GM03348 (cell line): Measurements from ENCODE around the gene TMEM250.
A peak's percentile ranks its signal among the peaks of the same experiment; 100 is the strongest.

Experiments used
- DNase-seq: peaks from one replicate; pipeline ENCODE4 v3.0.0; 2012; ENCODE audit warnings: low spot score

TMEM250 gene

DNA sequence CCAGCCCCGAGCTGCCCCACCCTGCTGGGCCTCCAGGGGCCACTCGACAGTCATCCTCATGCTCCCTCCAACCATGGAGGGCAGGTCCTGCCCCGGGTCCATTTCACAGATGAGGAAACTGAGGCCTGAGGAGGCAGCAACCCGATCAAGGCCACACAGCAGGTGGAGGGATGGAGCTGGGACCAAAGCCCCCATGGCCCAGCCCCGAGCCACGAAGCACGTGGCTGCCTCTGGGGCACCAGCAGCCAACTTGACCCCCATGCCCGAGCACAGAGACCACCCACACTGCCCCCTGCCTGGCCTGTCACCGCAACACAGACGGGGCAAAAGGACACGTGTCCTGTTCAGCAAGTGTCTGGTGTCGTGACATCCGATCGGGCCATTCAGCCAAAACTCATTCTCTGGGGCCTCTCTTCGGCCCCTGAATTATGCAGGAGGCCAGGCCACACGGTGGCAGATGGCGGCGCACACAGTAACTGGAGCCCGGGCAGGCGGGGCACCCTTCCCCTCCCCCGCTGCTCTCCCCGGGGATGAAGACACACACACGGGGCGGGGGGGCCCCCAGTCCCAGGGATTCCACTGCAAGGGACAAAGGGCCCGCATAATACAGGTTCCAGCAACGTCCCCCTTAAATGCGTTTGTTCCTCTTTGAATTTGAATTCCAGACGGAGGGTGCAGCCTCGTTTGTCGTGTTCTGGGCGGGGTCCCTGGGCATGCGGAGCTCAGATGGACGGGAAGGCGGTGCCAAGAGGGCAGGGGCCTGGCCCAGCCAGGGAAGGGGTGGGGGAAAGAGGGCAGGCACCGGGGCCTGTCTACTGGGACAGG is 29.4 kb upstream of the TMEM250 start:
- no peak for DNase-seq

DNA sequence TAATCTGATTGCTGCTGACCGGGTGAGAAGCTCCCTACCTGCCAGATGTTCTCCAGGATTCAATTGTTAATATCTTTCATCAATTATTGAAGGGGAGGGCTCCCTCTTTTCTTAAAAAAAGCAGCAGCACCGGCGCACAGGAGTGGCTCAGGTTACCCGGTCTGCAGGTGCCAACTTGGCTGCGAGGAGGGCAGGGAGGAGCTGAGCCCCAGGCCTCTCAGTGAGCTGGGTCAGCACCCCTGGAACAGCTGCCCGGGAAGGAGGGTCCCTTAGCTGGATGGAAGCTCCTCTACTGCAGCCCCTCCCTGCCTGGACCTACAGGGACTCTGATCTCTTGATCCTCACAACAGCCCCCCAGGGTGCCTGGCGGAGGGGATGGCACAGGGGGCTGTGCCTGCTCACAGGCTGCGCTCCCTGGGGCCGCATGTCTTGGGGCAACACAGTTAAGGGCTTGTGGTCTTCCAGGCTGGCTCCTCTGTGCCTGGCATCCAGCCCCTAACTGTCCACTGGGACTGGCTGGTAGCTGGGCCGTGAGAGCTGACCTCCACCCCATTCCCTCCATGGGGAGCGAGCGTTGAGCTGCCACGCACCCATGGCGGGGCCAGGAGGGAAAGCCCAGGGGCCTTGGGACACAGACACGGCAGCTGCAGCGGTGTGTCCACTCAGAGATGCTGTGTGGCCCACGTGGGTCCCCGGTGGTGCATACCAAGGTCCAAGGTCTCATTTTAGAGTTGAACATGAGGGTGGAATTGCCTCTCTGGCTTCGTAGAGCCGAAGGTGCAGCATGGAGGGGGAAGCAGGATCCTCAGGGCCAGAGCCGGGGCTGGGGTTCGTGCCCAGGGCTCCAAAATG is 28.6 kb upstream of the TMEM250 start:
- DNase-seq, result no peak

- no peak for DNase-seq
Observed at GRCh38 chr9:136146126-136147037, 27.7 kb upstream of the TMEM250 start.

DNA sequence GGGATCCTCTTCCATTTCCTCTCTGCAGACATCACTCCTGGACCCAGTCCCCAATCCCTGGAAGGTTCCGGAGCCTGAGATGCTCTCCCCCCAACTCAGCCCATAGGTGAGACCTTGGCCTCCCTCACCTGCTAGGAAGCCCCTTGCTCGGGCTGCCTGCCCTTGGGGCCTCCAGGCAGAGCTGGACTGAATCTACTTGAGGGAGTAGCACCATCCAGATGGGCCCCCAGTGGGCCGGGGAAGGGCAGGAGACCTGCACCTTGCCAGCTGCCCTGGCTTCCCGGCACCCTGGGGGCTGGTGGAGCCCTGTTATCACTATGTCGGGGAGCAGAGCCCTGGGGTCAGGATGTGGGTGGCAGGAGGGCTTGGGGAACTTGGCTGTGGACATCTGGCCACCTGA is 26.9 kb upstream of the TMEM250 start:
- DNase-seq, result no peak

- no peak for DNase-seq
Observed at GRCh38 chr9:136144450-136144849, 25.8 kb upstream of the TMEM250 start.

DNA sequence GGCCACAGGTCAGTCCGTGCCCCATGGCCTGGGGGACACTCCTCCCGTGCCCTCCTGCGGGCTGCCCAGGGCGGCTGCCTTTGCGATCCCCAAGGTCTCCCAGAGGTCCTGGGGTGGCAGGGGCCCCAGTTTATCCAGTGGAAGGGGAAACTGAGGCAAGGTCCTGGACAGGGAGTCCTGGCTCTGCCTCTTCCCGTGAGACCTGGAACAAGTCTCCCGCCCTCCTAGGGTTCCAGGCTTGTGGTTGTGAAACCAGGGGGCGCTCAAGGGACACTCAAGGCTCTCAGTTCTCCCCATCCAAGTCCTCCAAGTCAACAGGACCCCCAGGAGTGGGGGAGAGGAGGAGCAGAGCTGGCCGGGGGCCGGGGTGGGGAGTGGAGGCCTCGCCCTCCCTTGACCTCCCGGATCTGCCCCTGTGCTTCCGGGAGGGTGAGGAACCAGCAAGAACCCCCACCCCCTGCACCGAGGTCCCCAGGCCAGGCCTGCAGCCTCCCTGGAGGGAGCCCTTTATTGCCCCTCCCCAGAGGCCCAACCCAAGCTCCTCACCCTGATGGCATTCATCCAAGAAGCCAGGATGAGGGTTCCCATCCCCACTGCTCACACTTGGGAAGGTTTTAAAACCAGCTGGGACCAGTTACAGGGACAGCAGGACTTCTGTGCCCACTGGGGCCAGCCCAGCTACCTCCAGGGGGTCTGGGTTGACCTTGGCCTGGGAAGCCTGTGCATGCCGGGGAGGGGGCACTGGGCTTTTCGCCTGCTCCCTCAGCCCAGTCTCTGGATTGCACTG is 24.7 kb upstream of the TMEM250 start:
- no peak for DNase-seq

DNA sequence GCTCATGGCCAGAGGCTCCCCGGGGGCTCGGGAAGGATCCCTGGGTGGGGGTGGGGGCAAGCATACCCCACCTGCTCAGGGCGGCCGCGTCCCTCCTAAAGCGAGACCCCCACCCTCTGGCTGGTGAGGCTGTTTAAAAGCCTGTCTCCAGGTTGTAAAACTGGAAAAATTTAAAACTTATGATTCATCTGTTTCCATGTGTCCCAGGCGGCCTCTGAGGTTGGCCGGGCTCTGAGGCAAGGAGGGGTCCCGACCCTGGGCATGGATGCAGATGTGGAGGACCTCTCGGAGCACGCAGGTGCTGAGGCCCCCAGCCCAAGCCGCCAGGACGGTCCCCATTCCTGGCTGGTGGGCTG is 24.2 kb upstream of the TMEM250 start:
- no peak for DNase-seq

DNA sequence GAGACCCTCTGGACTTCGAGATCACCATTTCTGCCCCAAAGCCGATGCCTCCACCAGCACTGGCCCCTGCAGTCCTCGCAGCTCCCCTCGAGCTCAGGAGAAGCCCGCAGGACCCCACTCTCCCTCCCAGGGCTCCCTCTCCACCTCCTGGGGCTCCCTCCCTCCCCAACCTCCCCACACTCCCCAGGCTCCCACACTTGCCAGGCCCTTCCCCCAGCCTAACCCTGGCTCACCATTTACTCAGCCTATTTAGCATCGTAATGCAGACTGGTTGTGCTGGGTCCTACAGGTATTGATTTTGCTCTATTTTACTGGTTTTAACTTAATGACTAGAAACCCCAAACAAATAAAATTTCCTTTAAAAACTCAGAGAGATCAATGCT is 23.7 kb upstream of the TMEM250 start:
- no peak for DNase-seq

DNA sequence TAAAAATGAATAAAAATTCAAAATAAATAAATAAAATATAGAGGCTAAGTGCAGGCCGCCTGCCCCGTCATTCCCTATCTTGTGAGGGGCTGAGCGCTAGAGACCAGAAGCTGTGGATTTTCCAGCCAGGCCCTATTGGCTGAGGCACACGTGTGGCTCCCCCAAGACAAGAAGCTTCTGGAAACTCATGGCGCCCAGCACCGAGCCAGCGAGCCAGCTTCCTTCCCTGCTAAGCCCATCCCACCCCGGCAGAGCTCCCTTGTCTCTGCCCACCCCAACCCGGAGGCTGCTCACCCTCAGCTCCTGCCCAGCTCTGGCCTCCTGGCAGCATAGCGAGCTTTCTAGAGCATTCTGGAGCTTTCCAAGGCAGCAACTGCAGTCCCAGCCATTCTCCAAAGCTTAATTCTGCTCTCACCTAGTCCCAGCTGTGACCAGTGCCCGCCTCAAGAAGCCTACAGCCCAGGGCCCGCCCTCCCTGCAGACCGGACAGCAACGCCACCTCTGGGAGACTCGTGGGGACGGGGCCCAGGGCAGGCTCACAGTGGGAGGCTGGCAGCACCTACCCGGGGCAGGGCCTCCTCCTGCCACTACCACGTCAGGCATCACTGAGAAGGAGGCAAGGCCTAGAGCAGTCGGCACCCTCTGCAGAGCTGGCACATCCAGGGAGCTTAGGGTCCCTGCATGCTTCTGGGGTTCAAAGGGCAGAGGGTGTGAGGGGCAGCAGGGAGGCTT is 23.2 kb upstream of the TMEM250 start:
- no peak for DNase-seq

DNA sequence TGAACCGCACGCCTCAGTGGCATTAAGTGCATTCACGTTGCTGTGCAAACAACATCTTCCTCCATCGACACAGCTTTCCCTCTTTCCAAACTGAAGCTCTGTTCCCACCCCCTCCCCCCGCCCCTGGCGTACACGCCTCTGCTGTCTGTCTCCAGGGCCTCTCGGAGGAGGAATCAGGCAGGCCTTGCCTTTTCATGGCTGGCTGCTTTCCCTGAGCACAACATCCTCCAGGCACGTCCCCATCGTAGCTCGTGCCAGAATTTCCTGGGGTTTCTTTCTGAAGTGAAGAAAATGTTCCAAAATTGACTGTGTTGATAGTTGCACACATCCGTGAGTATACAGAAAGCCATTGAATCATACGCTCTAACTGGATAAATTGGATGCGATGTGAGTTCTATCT is 22.3 kb upstream of the TMEM250 start:
- no peak for DNase-seq

- no peak for DNase-seq
Observed at GRCh38 chr9:136140046-136140445, 21.4 kb upstream of the TMEM250 start.

DNA sequence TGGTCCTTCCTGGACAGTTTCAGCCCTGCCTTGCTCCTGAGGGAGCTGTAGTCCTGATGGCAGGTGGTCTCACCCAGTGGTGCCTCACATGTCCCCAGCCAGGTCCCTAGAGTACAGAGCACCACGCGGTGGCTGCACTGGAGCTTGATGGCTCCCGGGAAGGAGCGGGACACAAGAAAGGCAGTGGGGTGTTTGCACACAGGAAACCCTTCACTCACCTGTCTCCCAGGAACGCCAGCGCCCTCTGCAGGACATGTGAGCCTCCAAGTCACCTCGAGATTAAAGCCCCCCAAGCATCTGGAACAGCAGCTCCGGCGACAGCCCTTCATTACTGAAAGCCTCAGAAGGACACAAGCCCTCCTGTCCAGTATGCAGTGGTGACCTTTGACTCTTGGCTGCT is 19.9 kb upstream of the TMEM250 start:
- DNase-seq, result no peak

DNA sequence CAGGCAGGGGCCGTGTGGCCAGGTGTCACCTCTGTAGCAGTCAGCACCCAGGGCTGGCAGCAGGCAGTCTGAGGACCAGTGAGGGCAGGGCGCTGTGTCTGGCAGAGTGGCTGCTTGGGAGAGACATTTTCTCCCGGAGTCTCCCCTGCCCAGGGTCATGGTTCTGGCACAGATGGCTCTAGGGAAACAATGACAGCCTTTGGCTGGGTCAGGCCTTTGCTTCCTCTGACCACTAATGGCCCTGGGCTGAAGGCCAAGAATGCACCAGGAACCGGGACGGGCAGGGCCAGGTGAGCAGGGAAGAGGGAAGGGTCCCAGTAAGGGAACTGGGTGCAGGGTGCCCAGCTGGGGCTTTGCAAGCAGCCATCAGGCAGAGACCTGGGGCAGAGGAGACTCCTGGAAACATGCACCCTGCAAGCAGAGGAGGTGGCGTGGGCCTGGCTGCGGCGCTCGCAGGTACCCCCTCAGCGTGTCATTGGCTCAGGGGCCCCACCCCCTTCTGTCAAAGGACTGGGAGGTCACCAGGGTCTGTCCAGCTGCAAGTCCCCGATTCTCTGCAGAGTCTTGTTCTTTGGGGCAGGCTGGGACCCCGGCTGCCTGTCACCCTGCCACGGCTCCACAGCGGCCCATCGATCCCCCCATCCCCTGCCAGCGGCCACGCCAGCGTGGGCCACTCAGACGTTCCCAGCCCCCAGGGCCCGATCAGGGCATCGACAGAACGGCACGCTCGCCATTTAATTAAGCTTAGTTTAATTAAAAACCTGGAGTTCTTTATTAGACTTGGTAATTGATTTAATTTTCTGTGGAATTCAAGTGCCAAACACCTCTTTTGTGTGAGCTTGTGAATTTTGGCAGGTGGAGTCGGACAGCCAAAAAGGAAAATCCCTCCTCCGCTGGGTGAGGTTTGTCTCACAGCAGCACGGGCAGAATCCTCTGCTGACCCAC is 18.9 kb upstream of the TMEM250 start:
- no peak for DNase-seq

DNA sequence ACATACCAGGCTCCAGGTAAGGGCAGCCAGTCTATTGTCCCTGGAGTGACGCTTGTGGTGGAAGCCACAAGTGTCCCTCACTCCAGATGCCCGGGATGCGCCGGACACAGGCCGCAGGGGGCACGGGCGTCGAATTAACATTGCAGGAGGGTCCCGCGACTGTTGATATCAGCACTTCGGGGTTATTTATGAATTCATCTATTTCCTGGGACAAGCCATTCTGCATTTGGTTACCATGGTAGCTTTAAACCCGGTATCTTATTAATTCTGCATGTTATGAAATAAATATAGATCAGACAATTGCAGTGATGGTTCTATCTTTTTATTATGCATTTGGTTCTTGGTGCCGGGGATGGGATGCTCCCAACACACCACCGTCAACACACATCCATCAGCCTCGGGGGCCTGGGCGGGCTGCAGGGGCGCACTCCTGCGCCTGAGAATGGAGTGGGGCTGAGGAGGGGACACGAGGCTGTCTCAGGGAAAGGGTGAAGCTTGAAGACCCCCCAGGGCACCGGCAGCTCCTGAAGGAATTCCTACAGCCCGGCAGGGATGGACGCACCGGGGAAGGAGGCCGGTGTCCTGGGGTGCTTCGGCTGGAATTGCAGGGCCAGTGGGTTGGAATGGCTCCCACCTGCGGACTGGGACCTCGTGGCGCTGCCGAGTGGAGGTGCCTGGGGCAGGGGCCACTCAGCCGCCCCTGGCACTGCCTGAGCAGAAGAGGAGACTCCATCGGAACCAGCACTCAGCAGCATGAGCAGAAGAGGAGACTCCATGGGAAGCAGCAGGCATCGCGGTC is 17.7 kb upstream of the TMEM250 start:
- no peak for DNase-seq

DNA sequence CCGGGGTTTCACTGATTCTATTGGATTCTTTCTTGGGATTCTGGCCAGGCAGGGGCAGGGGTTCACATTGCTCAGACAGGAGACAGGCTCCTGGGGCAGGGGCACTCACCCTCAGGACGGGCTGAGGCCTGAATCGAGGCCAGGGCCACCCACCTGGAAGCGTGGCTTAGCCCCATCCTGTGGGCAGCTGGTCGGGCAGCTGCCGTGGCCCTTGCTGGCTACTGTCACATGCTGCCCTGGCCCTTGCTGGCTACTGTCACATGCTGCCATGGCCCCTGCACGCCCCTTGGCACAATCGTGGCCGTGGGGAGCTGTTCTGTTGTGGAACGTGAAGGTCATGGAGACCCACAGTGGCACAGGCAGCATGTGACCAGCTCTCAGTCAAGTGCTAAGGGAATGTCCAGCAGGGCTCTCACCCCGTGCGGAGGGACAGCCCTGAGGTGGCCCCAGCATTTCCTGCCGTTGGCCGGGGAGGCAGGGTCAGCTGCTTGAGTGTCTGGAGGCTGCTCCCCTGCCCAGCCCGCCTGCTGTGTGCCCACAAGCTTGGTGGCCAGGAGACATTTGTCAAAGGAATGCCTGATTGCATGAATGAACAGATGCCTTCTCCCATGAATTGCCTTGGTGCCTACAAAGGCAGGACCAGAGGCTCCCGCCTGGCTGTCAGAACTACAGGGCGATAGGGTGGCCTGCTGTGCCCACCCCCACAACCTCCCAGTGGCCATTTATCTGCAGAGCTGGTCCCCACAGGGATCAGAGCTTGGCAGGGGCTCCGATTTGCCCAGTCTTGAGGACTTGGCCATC is 16.9 kb upstream of the TMEM250 start:
- DNase-seq, result no peak

DNA sequence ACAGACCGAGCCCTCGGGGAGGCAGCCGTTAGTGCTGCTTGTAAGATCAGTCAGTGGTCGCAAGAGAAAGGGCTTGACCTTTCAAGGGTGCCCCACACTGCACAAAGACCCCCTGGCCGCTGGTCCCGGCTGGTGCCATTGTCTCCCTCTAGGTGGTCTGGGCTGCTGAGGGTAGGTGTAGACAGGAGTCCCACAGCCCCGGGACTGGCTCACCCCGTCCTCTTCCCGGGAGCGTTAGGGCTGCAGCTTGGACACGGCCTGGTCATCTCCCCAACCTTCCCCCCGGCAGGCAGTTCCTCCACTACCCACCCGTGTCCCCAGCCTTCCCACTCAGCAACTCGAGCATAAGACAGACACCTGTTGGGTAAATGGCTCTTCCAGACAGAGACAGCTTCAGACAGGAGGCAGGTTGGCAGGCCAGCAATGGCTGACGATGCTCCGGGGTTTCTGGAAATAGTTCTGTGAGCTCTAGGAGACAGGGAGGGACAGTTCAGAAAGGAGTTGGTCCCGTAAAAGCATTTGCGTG is 15.3 kb upstream of the TMEM250 start:
- no peak for DNase-seq

DNA sequence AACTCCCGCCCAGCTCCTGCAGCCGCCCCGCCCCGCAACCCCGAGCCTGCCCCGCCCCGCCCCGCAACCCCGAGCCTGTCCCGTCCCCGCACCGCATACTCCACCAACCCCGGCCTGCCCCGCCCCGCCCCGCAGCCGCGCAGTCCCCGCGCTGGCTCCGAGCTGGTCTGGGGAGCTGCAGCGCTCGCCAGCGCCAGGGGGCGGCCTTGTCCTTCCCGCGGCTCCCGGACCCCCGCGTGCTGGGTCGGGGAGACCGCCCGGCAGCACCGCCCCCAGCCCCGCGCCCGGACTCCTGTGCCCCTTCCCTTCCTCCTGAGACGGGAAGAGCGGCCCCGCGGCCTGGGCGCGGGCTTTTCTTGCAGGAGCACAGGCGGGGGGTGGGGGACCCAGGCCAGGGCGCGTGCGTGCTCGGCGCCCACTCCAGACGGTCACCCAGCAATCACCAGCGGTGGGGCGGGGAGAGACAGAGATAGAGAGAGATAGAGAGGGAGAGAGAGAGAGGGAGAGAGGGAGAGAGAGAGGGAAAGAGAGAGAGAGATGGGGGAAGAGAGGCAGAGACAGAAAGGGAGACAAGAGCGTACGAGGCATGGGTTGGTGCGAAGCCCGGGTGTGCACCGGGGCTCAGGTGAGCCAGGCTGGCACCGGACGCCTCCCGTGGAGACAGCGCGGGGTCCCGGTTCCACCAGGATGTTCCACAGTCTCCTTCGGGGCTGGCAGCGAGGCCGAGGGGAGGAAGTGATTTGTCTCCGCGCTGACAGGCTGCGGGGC is 14.7 kb upstream of the TMEM250 start:
- peak; percentile 74 for DNase-seq
